GM23338 (cell line): ENCODE measurements around the gene SYNPR.

Source experiments
- CREB1 ChIP-seq: fragments of 250-450 bp; sonication (Bioruptor Pico); IDR thresholded peaks from 2 replicates; pipeline ENCODE4 v1.5.0; 2020; ENCODE audit warnings: low read depth, mild to moderate bottlenecking, moderate library complexity
- CTCF ChIP-seq, 2 experiments: fragments of 200-600 bp in 1 of 2; sonication (generic) in 1 of 2; conservative IDR thresholded peaks; 2 replicates each; pipeline versions ENCODE4 v1.5.1 to v1.6.1; 2016 to 2017; ENCODE audit warnings: antibody characterized with exemption in 2 of 2, low read depth in 2 of 2, mild to moderate bottlenecking in 2 of 2, moderate library complexity in 1 of 2
- EZH2 ChIP-seq: fragments of 200-600 bp; sonication (generic); IDR thresholded peaks from one replicate; pipeline ENCODE4 v1.8.0; 2017; ENCODE audit warnings: antibody characterized with exemption, mild to moderate bottlenecking, low read depth; ENCODE audit not compliant: unreplicated experiment
- EZH2phosphoT487 ChIP-seq: fragments of 200-600 bp; sonication (generic); IDR thresholded peaks from one replicate; pipeline ENCODE4 v1.8.1; 2018; ENCODE audit warnings: antibody characterized with exemption; ENCODE audit not compliant: unreplicated experiment
- NANOG ChIP-seq: IDR thresholded peaks from 2 replicates; pipeline ENCODE4 v1.6.1; 2016; ENCODE audit warnings: antibody characterized with exemption, borderline replicate concordance
- REST ChIP-seq: IDR thresholded peaks from one replicate; pipeline ENCODE4 v1.6.1; 2018; ENCODE audit warnings: antibody characterized with exemption; ENCODE audit not compliant: unreplicated experiment

- TF ChIP-seq CTCF (conservative IDR thresholded peaks at IDR 0.05; ENCODE audit: low read depth in 2 of 2) = no peak
- no peak for TF ChIP-seq EZH2phosphoT487
- TF ChIP-seq CREB1 (CRISPR knock-in tag) = no peak
- TF ChIP-seq EZH2 = no peak
- TF ChIP-seq NANOG = no peak
- TF ChIP-seq REST = no peak
Measured at GRCh38 chr3:63513791-63514190, 235.7 kb downstream of the SYNPR start.
